NB4 (cell line): ENCODE data around the gene DHX16.

Experiments
- MYC ChIP-seq: IDR thresholded peaks from 2 replicates; pipeline ENCODE4 v1.6.1; 2011; ENCODE audit warnings: low read depth, low read length
- POLR2A ChIP-seq: IDR thresholded peaks from 2 replicates; pipeline ENCODE4 v1.6.1; 2011; ENCODE audit warnings: mild to moderate bottlenecking; ENCODE audit not compliant: insufficient read length; ENCODE audit errors: extremely low read depth
- TF ChIP-seq, protein P1 (sequence below): IDR thresholded peaks from one replicate; pipeline ENCODE4 v1.5.1; 2012; ENCODE audit warnings: low read depth, low read length
- TF ChIP-seq, protein P2 (sequence below): IDR thresholded peaks from 2 replicates; pipeline ENCODE4 v1.6.1; 2011; ENCODE audit warnings: low read depth, low read length

DNA sequence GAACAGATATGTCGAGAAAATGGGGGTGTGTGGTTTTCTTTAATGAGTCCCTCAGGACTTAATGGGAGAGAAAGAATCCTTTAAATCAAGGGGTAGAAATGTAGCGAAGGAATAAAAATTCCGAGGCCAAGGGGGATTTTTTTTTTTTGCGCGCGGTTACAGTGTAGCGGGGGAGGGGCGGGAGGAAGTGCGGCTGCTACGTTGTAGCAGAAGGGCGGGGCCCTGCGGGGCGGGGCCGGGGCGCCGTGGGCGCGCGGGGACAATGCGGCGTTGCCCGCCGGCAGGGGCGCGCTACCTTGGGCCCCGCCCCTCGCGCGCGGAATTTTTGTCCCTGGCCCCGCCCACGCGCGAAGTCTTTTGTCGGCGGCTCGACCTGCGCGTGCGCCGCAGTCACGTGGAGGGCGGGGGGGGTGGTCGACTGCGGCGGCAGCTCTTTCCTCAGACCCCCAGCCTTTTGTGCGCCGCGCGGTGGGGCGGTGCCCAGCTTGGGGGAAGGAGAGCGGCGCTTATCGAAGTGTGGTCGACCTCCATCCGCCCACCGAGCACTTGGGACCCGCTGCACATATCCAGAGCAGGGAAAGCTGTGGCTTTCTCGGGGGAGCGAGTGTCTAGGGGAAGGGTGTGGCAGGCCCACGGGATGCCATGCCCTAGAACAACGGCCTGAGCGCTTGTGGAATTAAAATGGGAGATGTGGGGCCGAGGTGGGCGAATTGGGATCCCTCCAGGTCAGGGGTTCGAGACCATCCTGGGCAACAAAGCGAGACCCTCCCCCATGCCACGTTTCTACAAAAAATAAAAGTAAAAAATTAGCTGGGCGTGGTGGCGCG is 48.6 kb upstream of the DHX16 start:
- TF ChIP-seq, protein P1, sequence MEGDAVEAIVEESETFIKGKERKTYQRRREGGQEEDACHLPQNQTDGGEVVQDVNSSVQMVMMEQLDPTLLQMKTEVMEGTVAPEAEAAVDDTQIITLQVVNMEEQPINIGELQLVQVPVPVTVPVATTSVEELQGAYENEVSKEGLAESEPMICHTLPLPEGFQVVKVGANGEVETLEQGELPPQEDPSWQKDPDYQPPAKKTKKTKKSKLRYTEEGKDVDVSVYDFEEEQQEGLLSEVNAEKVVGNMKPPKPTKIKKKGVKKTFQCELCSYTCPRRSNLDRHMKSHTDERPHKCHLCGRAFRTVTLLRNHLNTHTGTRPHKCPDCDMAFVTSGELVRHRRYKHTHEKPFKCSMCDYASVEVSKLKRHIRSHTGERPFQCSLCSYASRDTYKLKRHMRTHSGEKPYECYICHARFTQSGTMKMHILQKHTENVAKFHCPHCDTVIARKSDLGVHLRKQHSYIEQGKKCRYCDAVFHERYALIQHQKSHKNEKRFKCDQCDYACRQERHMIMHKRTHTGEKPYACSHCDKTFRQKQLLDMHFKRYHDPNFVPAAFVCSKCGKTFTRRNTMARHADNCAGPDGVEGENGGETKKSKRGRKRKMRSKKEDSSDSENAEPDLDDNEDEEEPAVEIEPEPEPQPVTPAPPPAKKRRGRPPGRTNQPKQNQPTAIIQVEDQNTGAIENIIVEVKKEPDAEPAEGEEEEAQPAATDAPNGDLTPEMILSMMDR, result peak; percentile 15
- TF ChIP-seq POLR2A (peak; percentile 37), MYC (no peak; the same call in 1 of the 2 replicates)
- TF ChIP-seq, protein P2, sequence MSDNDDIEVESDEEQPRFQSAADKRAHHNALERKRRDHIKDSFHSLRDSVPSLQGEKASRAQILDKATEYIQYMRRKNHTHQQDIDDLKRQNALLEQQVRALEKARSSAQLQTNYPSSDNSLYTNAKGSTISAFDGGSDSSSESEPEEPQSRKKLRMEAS, result peak; percentile 79
